Measurements from ENCODE around the gene UBE2S.

GRCh38 chr19:55360902-55361301, 46.7 kb downstream of the UBE2S start:
- TF ChIP-seq CTCF (IDR thresholded peaks at IDR 0.05) (no peak), POLR2A (IDR thresholded peaks at IDR 0.05) (no peak), POLR2AphosphoS5 (IDR thresholded peaks at IDR 0.05) (no peak)
